Skin of body (tissue), 2 donors: ENCODE measurements around the gene PSD4. TPM values are rescaled to one million over a fixed set of nuclear protein-coding genes. Genes with fewer than 3 reads are reported as not detected.

Experiments
- DNase-seq: peaks from one replicate; lab custom pipeline; 2025; lab: John Stamatoyannopoulos, UW
- total RNA-seq: library from RNA; depleted of rRNA; stranded (reverse); fragments of >200 nt; gene quantifications from one replicate; pipeline ENCODE4 v1.2.3, GENCODE V29; 2014

Gene PSD4
- total RNA-seq, 1 donor from 2014 or later = 12.9 TPM

- DNase-seq = no peak
Observed at GRCh38 chr2:113183264-113183663, 9.5 kb downstream of the PSD4 start.

GRCh38 chr2:113183703-113184102 is 9.9 kb downstream of the PSD4 start:
- no peak for DNase-seq

- no peak for DNase-seq
Observed at GRCh38 chr2:113184531-113185230, 10.9 kb downstream of the PSD4 start.

GRCh38 chr2:113185664-113186432 is 12.1 kb downstream of the PSD4 start:
- DNase-seq = no peak

GRCh38 chr2:113186433-113186796 is 12.6 kb downstream of the PSD4 start:
- DNase-seq = no peak

GRCh38 chr2:113187771-113188170 is 14.0 kb downstream of the PSD4 start:
- no peak for DNase-seq

- no peak for DNase-seq
Observed at GRCh38 chr2:113190871-113191270, 17.1 kb downstream of the PSD4 start.

GRCh38 chr2:113192459-113193100 is 18.8 kb downstream of the PSD4 start:
- no peak for DNase-seq

GRCh38 chr2:113195923-113196501 is 22.2 kb downstream of the PSD4 start:
- no peak for DNase-seq

- no peak for DNase-seq
Observed at GRCh38 chr2:113196839-113197238, 23.1 kb downstream of the PSD4 start.

GRCh38 chr2:113197347-113198047 is 23.7 kb downstream of the PSD4 start:
- DNase-seq = no peak

GRCh38 chr2:113198048-113198789 is 24.4 kb downstream of the PSD4 start:
- no peak for DNase-seq

- DNase-seq = peak; percentile 53
Observed at GRCh38 chr2:113198790-113199612, 25.2 kb downstream of the PSD4 start.

GRCh38 chr2:113200236-113200635 is 26.5 kb downstream of the PSD4 start:
- DNase-seq = no peak

- DNase-seq = no peak
Observed at GRCh38 chr2:113200736-113201490, 27.1 kb downstream of the PSD4 start.

- DNase-seq = no peak
Observed at GRCh38 chr2:113201496-113202304, 27.9 kb downstream of the PSD4 start.

- DNase-seq = no peak
Observed at GRCh38 chr2:113202305-113203216, 28.8 kb downstream of the PSD4 start.
